Sigmoid colon (tissue), 4 donors: Measurements from ENCODE around the gene TNFRSF12A.

ENCODE experiments used
- CTCF ChIP-seq, 4 experiments: fragments of 450-650 bp in 3 of 4; fragments of 200-600 bp in 1 of 4; IDR thresholded peaks; one replicate each; pipeline ENCODE4 v1.5.1; 2016 to 2019; ENCODE audit warnings: antibody characterized with exemption in 4 of 4, mild to moderate bottlenecking in 3 of 4, moderate library complexity in 2 of 4
- POLR2A ChIP-seq, 2 donors: fragments of 450-650 bp; IDR thresholded peaks; one replicate each; pipeline ENCODE4 v1.6.1; 2016; ENCODE audit warnings: antibody characterized with exemption in 2 of 2, mild to moderate bottlenecking in 2 of 2, moderate library complexity in 2 of 2
- POLR2AphosphoS5 ChIP-seq, 4 donors: sonication (generic); formaldehyde crosslinking; IDR thresholded peaks; one replicate each; pipeline ENCODE4 v1.6.1; 2017; ENCODE audit warnings: antibody characterized with exemption in 4 of 4

GRCh38 chr16:3063625-3064386, 43.6 kb downstream of the TNFRSF12A start:
- TF ChIP-seq CTCF (IDR thresholded peaks at IDR 0.05) (no peak), POLR2AphosphoS5 (IDR thresholded peaks at IDR 0.05) (no peak), POLR2A (IDR thresholded peaks at IDR 0.05) (no peak)
